ENCODE measurements around the gene GTF2H2.
"Not testable (repeated sequence)": the region's sequence is repeated elsewhere in the genome, so short reads cannot be mapped to it uniquely, and the experiment has no call there.

The GTF2H2 gene

DNA sequence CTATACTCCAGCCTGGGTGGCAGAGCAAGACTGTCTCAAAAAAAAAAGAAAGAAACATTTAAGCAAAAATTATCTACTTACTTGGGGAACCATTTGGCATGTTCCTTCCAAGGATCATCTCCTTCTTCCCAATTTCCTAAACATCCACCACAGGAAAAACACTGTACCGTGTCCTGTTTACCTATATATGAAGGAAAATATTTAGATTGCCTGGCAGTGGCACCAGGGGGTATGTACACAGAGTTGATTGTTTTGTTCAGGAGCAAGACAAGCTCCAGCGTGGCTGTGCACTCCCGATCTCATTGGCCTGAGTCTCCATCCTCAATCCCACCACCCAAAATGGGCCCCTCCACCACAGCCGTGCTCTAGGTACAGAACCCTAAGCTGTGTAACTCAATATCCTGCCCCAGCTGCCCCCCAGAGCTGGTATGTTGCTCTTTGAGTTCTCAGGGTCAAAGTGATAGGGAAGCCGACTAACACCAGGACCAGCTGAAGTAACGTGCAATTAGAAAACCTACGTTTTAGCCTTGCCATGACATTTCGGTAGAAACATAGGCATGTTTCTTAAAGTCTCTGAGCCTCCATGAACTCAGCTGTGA, 56.2 kb downstream of the GTF2H2 start:
- FAIRE-seq, result no peak

DNA sequence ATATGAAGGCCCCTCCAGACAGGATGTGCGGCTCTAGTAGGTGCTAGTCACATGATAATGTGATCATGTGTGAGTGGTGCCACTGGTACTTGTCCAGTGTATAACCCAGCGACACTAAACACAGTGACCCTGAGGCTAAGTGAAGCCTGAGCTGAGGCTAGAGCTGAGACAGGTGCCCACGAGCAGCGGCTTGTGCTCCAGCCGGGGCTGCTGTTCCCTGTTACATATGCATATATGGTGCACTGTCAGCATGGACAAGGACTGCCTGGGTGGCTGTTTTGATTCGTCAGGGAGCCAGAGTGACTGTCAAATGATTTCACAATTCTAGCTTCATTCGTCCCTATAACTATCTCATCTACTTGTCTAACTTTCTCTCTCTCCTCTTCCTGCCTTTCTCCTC, 60.5 kb downstream of the GTF2H2 start:
- FAIRE-seq, result not testable (repeated sequence)
